Lung (tissue), 12 donors: ENCODE measurements around the gene PTPRN2. TPM values are rescaled to one million over a fixed set of nuclear protein-coding genes. Genes with fewer than 3 reads are reported as not detected.

Experiments
- ATAC-seq: fragments of 200-7000 bp; cut with Tn5 transposase; one replicate; pipeline ENCODE4 v1.9.1; 2020; ENCODE audit warnings: moderate number of reproducible peaks; ENCODE audit not compliant: insufficient read depth, low FRiP score
- DNase-seq, 3 donors: peaks; one replicate each; pipeline ENCODE4 v3.0.0-alpha.2; 2013 to 2017
- H3K27ac ChIP-seq, 2 donors: one replicate each; pipeline ENCODE4 v1.5.1; 2013; ENCODE audit warnings: mild to moderate bottlenecking in 2 of 2, moderate library complexity in 2 of 2, control low read depth in 1 of 2, inconsistent platforms in 1 of 2, low read depth in 1 of 2, low read length in 1 of 2
- H3K27me3 ChIP-seq, 3 donors: one replicate each; pipeline ENCODE4 v1.5.1; 2013; ENCODE audit warnings: low read length in 2 of 3; ENCODE audit not compliant: control insufficient read depth in 3 of 3, insufficient read depth in 3 of 3
- H3K36me3 ChIP-seq, 4 donors: one replicate each; pipeline ENCODE4 v1.5.1; 2013; ENCODE audit warnings: low read length in 4 of 4, mild to moderate bottlenecking in 1 of 4, moderate library complexity in 1 of 4; ENCODE audit not compliant: control insufficient read depth in 4 of 4, insufficient read depth in 4 of 4
- H3K4me1 ChIP-seq, 5 donors: one replicate each; pipeline ENCODE4 v1.5.1; 2013; ENCODE audit warnings: low read length in 5 of 5, mild to moderate bottlenecking in 2 of 5, moderate library complexity in 1 of 5; ENCODE audit not compliant: control insufficient read depth in 5 of 5, insufficient read depth in 5 of 5
- H3K4me3 ChIP-seq: one replicate; pipeline ENCODE4 v1.5.1; 2013; ENCODE audit warnings: mild to moderate bottlenecking, control low read depth, moderate library complexity
- H3K9ac ChIP-seq, 2 donors: one replicate each; pipeline ENCODE4 v1.5.1; 2013; ENCODE audit warnings: low read length in 2 of 2, control low read depth in 1 of 2; ENCODE audit not compliant: insufficient read depth in 1 of 2
- H3K9me3 ChIP-seq, 4 donors: one replicate each; pipeline ENCODE4 v1.5.1; 2013; ENCODE audit warnings: low read length in 3 of 4, mild to moderate bottlenecking in 1 of 4, moderate library complexity in 1 of 4; ENCODE audit not compliant: control insufficient read depth in 4 of 4, insufficient read depth in 3 of 4
- CTCF ChIP-seq: IDR thresholded peaks from 2 replicates; pipeline ENCODE4 v1.5.1; 2012; ENCODE audit warnings: mild to moderate bottlenecking; ENCODE audit errors: control extremely low read depth, extremely low read depth
- WGBS, 2 donors: extraction: QIAGEN DNeasy Blood & Tissue Kit; methylation state at CpG; one replicate each; pipeline ENCODE4 v1.1.7; 2013; 5-methylcytosine and 5-hydroxymethylcytosine counted together
- polyA plus RNA-seq, 2 donors: library from polyadenylated mRNA; stranded (reverse); fragments of 200-250 nt; gene quantifications; one replicate each; pipeline ENCODE4 v1.2.1, GENCODE V29; 2013
- total RNA-seq, 2 donors: library from RNA; depleted of rRNA in 1 of 2; stranded (reverse); fragments of >200 nt in 1 of 2; gene quantifications; one replicate each; pipeline ENCODE4 v1.2.1, GENCODE V29; 2014 to 2021
- donor health status: control.
- donor health status: control.
- donor health status: Bipolar disorder and iron deficiency.
- donor health status: healthy.
- donor health status: DM: yes; HTN: yes; CAD: no.

PTPRN2 gene
- total and polyA plus RNA-seq, 4 donors = 2.1 to 7.4 (median 4.4) TPM

- no peaks in the 10 kb centered on the region for H3K9me3 ChIP-seq
Measured at GRCh38 chr7:157558516-157558874, 1029.1 kb downstream of the PTPRN2 start.

DNA sequence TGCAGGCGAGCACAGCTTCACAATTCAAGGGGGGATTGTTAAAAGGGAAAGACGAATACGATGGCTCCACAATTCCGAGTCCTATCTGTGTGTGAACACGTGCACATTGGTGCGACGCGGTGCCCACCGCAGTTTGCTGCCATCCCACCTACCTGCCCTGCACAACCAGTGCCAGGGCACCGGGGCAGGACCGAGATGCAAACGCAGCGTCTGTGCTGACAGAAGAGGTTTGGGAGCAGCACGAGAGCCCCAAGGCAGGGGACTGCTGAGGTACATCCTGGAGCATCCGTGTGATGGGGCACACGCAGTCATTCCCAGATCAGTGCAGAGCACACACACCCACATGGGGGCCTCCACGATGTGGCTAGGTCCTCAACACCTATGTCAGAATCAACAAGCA, 1029.6 kb downstream of the PTPRN2 start:
- WGBS, 2 donors = 95 to 97% methylated on average over 17 of the region's 17 CpGs
- Histone ChIP-seq H3K9ac (no peak overlapping the region), H3K27ac (no peak overlapping the region), H3K4me1 (peaks cover 0 to 9% (median 0%) of the 10 kb centered on the region in 5 donors), H3K9me3 (no peaks in the 10 kb centered on the region), H3K36me3 (no peaks in the 10 kb centered on the region), H3K4me3 (no peak overlapping the region), H3K27me3 (no peaks in the 10 kb centered on the region)
- no peak for TF ChIP-seq CTCF
- DNase-seq (no peak), ATAC-seq (no peak)

More at GRCh38 chr7:157558516-157558874, 1029.1 kb downstream of the PTPRN2 start:
- Histone ChIP-seq H3K9ac (no peak overlapping the region), H3K4me1 (peaks cover 0 to 9% (median 0%) of the 10 kb centered on the region in 5 donors), H3K27me3 (no peaks in the 10 kb centered on the region), H3K36me3 (no peaks in the 10 kb centered on the region), H3K4me3 (no peak overlapping the region), H3K27ac (no peak overlapping the region)
- no peak for TF ChIP-seq CTCF
- 87 to 92% methylated on average over 9 of the region's 9 CpGs for WGBS, 2 donors
- DNase-seq (peak in 1 of 3 donors; percentile 5), ATAC-seq (no peak)

- Histone ChIP-seq H3K27ac (no peak overlapping the region), H3K4me1 (peaks cover 0 to 9% (median 0%) of the 10 kb centered on the region in 5 donors), H3K9ac (no peak overlapping the region), H3K4me3 (no peak overlapping the region), H3K27me3 (no peaks in the 10 kb centered on the region), H3K36me3 (no peaks in the 10 kb centered on the region), H3K9me3 (no peaks in the 10 kb centered on the region)
- 91 to 100% methylated on average over 1 of the region's 1 CpG for WGBS, 2 donors
- no peak for TF ChIP-seq CTCF
- ATAC-seq (no peak), DNase-seq (no peak)
Measured at GRCh38 chr7:157557263-157557662, 1030.4 kb downstream of the PTPRN2 start.

- TF ChIP-seq CTCF = no peak
- ATAC-seq = no peak
- Histone ChIP-seq H3K4me3 (no peak overlapping the region), H3K36me3 (no peaks in the 10 kb centered on the region), H3K9ac (no peak overlapping the region), H3K27ac (no peak overlapping the region), H3K4me1 (peaks cover 0 to 9% (median 0%) of the 10 kb centered on the region in 5 donors), H3K27me3 (no peaks in the 10 kb centered on the region), H3K9me3 (no peaks in the 10 kb centered on the region)
- WGBS, 2 donors = 91 to 94% methylated on average over 1 of the region's 1 CpG
- no peak for DNase-seq
Measured at GRCh38 chr7:157556642-157556944, 1031.0 kb downstream of the PTPRN2 start.
